Calu3 (cell line): ENCODE results near the gene SLC17A2. TPM values are rescaled to one million over a fixed set of nuclear protein-coding genes. Genes with fewer than 3 reads are reported as not detected.
"Not testable (repeated sequence)": the region's sequence is repeated elsewhere in the genome, so short reads cannot be mapped to it uniquely, and the experiment has no call there.

Experiments used
- BruUV-seq: library from RNA; stranded (reverse); fragments of 400-500 nt; replicated peaks from 2 replicates; lab custom pipeline; 2021; lab: Mats Ljungman, UMichigan
- CTCF ChIA-PET: fragments of 300-600 bp; sonication (Branson Sonifier 250); formaldehyde crosslinking; loops from one replicate; lab custom pipeline; 2022; ENCODE audit warnings: antibody characterized with exemption; lab: Charles Lee
- DNase-seq: peaks from one replicate; pipeline ENCODE4 v3.0.0; 2022
- H3K27ac Mint-ChIP-seq: one replicate; pipeline ENCODE4 v1.8.0; 2022; ENCODE audit warnings: mixed read lengths; ENCODE audit not compliant: unreplicated experiment
- H3K27me3 Mint-ChIP-seq: one replicate; pipeline ENCODE4 v1.8.0; 2022; ENCODE audit warnings: mixed read lengths; ENCODE audit not compliant: unreplicated experiment
- H3K36me3 Mint-ChIP-seq: one replicate; pipeline ENCODE4 v1.8.0; 2022; ENCODE audit warnings: mild to moderate bottlenecking, moderate library complexity, mixed read lengths; ENCODE audit not compliant: insufficient read depth, unreplicated experiment
- H3K4me1 Mint-ChIP-seq: one replicate; pipeline ENCODE4 v1.8.0; 2022; ENCODE audit warnings: mild to moderate bottlenecking, low read depth, mixed read lengths; ENCODE audit not compliant: unreplicated experiment
- H3K4me3 Mint-ChIP-seq: one replicate; pipeline ENCODE4 v1.8.0; 2022; ENCODE audit warnings: mild to moderate bottlenecking, low read depth, moderate library complexity, mixed read lengths; ENCODE audit not compliant: unreplicated experiment
- H3K9me3 Mint-ChIP-seq: one replicate; pipeline ENCODE4 v1.8.0; 2022; ENCODE audit warnings: low read depth, mixed read lengths; ENCODE audit not compliant: unreplicated experiment
- intact Hi-C: fragments of 100-400 bp; cut with micrococcal nuclease; formaldehyde crosslinking; loops from one replicate; pipeline ENCODE4 v1.10.0; 2022; ENCODE audit not compliant: unreplicated experiment
- total RNA-seq: library from RNA; stranded (reverse); gene quantifications from 2 replicates; pipeline ENCODE4 v1.2.3, GENCODE V29; 2022
- TF ChIP-seq, protein P1 (sequence below): fragments of 200-600 bp; IDR thresholded peaks from one replicate; pipeline ENCODE4 v1.8.0; 2022; ENCODE audit warnings: antibody characterized with exemption; ENCODE audit not compliant: unreplicated experiment

The SLC17A2 gene
- total RNA-seq, 1 experiment from 2014 or later, result not detected

GRCh38 chr6:25951296-25952032, 21.0 kb upstream of the SLC17A2 start:
- DNase-seq, result no peak
- no peaks in the 10 kb centered on the region for H3K36me3 Mint-ChIP-seq
- intact Hi-C loops, result no loop called here
- CTCF ChIA-PET, result no interaction called here
- no peak overlapping the region for H3K4me3 Mint-ChIP-seq
- no TSS peak for BruUV-seq
- H3K27ac Mint-ChIP-seq, result no peak overlapping the region
- H3K9me3 Mint-ChIP-seq, result no peaks in the 10 kb centered on the region
- TF ChIP-seq, protein P1, sequence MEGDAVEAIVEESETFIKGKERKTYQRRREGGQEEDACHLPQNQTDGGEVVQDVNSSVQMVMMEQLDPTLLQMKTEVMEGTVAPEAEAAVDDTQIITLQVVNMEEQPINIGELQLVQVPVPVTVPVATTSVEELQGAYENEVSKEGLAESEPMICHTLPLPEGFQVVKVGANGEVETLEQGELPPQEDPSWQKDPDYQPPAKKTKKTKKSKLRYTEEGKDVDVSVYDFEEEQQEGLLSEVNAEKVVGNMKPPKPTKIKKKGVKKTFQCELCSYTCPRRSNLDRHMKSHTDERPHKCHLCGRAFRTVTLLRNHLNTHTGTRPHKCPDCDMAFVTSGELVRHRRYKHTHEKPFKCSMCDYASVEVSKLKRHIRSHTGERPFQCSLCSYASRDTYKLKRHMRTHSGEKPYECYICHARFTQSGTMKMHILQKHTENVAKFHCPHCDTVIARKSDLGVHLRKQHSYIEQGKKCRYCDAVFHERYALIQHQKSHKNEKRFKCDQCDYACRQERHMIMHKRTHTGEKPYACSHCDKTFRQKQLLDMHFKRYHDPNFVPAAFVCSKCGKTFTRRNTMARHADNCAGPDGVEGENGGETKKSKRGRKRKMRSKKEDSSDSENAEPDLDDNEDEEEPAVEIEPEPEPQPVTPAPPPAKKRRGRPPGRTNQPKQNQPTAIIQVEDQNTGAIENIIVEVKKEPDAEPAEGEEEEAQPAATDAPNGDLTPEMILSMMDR, result no peak
- no peaks in the 10 kb centered on the region for H3K4me1 Mint-ChIP-seq
- H3K27me3 Mint-ChIP-seq, result no peaks in the 10 kb centered on the region

GRCh38 chr6:25950297-25950696, 19.8 kb upstream of the SLC17A2 start:
- Mint-ChIP-seq H3K36me3 (no peaks in the 10 kb centered on the region), H3K9me3 (no peaks in the 10 kb centered on the region), H3K27ac (no peak overlapping the region), H3K4me1 (no peaks in the 10 kb centered on the region), H3K27me3 (no peaks in the 10 kb centered on the region), H3K4me3 (no peak overlapping the region)
- BruUV-seq, result no TSS peak
- DNase-seq, result no peak
- TF ChIP-seq, protein P1, result no peak
- intact Hi-C loops, result no loop called here
- CTCF ChIA-PET, result no interaction called here

- no TSS peak for BruUV-seq
- intact Hi-C loops, result no loop called here
- H3K4me1 Mint-ChIP-seq, result no peaks in the 10 kb centered on the region
- CTCF ChIA-PET, result no interaction called here
- H3K9me3 Mint-ChIP-seq, result no peaks in the 10 kb centered on the region
- TF ChIP-seq, protein P1, result no peak
- no peak overlapping the region for H3K27ac Mint-ChIP-seq
- no peak overlapping the region for H3K4me3 Mint-ChIP-seq
- H3K27me3 Mint-ChIP-seq, result no peaks in the 10 kb centered on the region
- H3K36me3 Mint-ChIP-seq, result no peaks in the 10 kb centered on the region
- no peak for DNase-seq
These were observed 19.2 kb upstream of the SLC17A2 start for GRCh38 chr6:25949695-25950094.

DNA sequence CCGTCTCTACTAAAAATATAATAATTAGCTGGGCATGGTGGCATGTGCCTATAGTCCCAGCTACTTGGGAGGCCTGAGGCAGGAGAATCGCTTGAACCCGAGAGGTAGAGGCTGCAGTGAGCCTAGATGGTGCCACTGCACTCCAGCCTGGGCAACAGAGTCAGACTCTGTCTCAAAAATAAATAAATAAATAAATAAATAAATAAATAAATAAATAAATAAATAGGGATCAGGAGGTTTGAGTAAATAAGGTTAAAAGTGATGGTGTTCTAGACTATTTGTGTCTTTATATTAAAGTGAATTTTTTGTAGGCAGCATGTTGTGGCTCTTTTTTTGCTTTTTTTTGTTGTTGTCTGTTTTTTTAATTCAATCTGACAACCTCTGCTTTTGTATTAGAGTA, 17.0 kb upstream of the SLC17A2 start:
- H3K4me3 Mint-ChIP-seq, H3K27me3 Mint-ChIP-seq, H3K9me3 Mint-ChIP-seq, BruUV-seq, DNase-seq, H3K4me1 Mint-ChIP-seq, CTCF ChIA-PET, intact Hi-C loops, H3K27ac Mint-ChIP-seq, H3K36me3 Mint-ChIP-seq: not testable (repeated sequence)

- Mint-ChIP-seq H3K36me3 (no peaks in the 10 kb centered on the region), H3K27me3 (no peaks in the 10 kb centered on the region), H3K27ac (no peak overlapping the region), H3K9me3 (no peaks in the 10 kb centered on the region), H3K4me3 (no peak overlapping the region), H3K4me1 (no peaks in the 10 kb centered on the region)
- CTCF ChIA-PET, result interaction anchor here (0.7 kb wide), 1 partner anchor 12 kb away, joined by 4 read pairs; no protein-coding TSS in a partner anchor
- intact Hi-C loops, result no loop called here
- no TSS peak for BruUV-seq
- no peak for DNase-seq
- TF ChIP-seq, protein P1, result no peak
These were observed 16.1 kb upstream of the SLC17A2 start for GRCh38 chr6:25946631-25947030.

DNA sequence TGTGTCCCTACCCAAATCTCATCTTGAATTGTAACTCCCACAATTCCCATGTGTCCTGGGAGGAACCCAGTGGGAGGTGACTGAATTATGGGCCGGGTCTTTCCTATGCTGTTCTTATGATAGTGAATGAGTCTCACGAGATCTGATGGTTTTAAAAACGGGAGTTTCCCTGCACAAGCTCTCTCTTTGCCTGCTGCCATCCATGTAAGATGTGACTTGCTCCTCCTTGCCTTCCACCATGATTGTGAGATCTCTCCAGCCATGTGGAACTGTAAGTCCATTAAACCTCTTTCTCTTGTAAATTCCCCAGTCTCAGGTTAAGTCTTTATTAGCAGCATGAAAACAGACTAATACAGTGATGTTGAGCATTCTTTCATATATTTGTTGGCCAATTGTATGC, 15.2 kb upstream of the SLC17A2 start:
- H3K9me3 Mint-ChIP-seq, DNase-seq, H3K4me3 Mint-ChIP-seq, CTCF ChIA-PET, H3K27me3 Mint-ChIP-seq, intact Hi-C loops, H3K27ac Mint-ChIP-seq, H3K4me1 Mint-ChIP-seq, BruUV-seq, H3K36me3 Mint-ChIP-seq: not testable (repeated sequence)
